HEK293 (cell line): ENCODE measurements around the gene ZNF71.

Experiments
- ZBTB1 ChIP-seq: fragments of 450-650 bp; formaldehyde crosslinking; IDR thresholded peaks from 2 replicates; pipeline ENCODE4 v1.5.1; 2016; ENCODE audit warnings: missing biosample characterization, missing genetic modification characterization
- ZBTB7A ChIP-seq: fragments of 450-650 bp; formaldehyde crosslinking; IDR thresholded peaks from 2 replicates; pipeline ENCODE4 v1.5.1; 2016; ENCODE audit warnings: low read depth, missing biosample characterization, missing genetic modification characterization
- ZNF133 ChIP-seq: fragments of 450-650 bp; formaldehyde crosslinking; IDR thresholded peaks from 2 replicates; pipeline ENCODE4 v1.5.1; 2016; ENCODE audit warnings: missing biosample characterization, missing genetic modification characterization
- ZNF23 ChIP-seq: fragments of 450-650 bp; formaldehyde crosslinking; IDR thresholded peaks from 2 replicates; pipeline ENCODE4 v1.5.1; 2016; ENCODE audit warnings: missing biosample characterization, missing genetic modification characterization, borderline replicate concordance
- ZNF596 ChIP-seq: fragments of 450-650 bp; IDR thresholded peaks from 2 replicates; pipeline ENCODE4 v1.5.0; 2018; ENCODE audit warnings: missing biosample characterization, mild to moderate bottlenecking, missing genetic modification characterization, moderate library complexity
- ZNF747 ChIP-seq: fragments of 450-650 bp; formaldehyde crosslinking; IDR thresholded peaks from 2 replicates; pipeline ENCODE4 v1.5.1; 2016; ENCODE audit warnings: missing biosample characterization, missing genetic modification characterization
- TF ChIP-seq, protein P1 (sequence below): fragments of 450-650 bp; formaldehyde crosslinking; IDR thresholded peaks from 2 replicates; pipeline ENCODE4 v1.5.1; 2016; ENCODE audit warnings: missing biosample characterization, missing genetic modification characterization

DNA sequence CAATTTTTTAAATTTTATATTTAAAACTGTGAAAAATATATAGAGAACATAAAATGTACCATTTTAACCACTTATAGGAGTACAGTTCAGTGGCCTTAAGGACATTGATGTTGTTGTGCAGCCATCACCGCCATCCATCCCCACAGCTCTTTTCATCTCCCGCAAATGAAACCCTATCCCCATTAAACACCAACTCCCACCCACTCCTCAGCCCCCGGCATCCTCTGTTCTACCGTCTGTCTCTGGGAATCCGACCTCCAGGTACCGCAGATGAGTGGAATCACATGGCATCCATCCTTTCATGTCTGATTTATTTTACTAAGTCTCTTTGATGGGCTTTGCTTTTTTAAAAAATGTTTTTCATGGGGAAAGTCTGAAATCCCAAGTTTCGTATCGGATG lies 24.0 kb downstream of the ZNF71 start:
- no peak for TF ChIP-seq ZNF596 (tag by site-specific recombination)
- no peak for TF ChIP-seq ZBTB1 (tag by site-specific recombination)
- no peak for TF ChIP-seq ZBTB7A (tag by site-specific recombination)
- TF ChIP-seq ZNF747 = no peak
- TF ChIP-seq, protein P1, sequence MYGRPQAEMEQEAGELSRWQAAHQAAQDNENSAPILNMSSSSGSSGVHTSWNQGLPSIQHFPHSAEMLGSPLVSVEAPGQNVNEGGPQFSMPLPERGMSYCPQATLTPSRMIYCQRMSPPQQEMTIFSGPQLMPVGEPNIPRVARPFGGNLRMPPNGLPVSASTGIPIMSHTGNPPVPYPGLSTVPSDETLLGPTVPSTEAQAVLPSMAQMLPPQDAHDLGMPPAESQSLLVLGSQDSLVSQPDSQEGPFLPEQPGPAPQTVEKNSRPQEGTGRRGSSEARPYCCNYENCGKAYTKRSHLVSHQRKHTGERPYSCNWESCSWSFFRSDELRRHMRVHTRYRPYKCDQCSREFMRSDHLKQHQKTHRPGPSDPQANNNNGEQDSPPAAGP (tag by site-specific recombination) = no peak
- no peak for TF ChIP-seq ZNF133 (tag by site-specific recombination)
- TF ChIP-seq ZNF23 = no peak
